HEK293 (cell line): ENCODE data around the gene KRT15.

Experiments used
- CTCF ChIA-PET: fragments of 350-600 bp; formaldehyde crosslinking; extraction: SDS; loops from one replicate; lab custom pipeline; 2021; ENCODE audit warnings: antibody characterized with exemption; lab: Yijun Ruan, JAX
- POLR2A ChIA-PET: fragments of 300-600 bp; formaldehyde crosslinking; extraction: SDS; loops from one replicate; lab custom pipeline; 2020; ENCODE audit warnings: antibody characterized with exemption, inconsistent platforms; lab: Yijun Ruan, JAX
- H3K27ac ChIP-seq: fragments of 200-500 bp; sonication (Bioruptor generic); 2 replicates; pipeline ENCODE4 v1.5.1; 2014; ENCODE audit warnings: low read depth, low read length, control low read depth, inconsistent platforms; ENCODE audit errors: extremely low read depth
- H3K36me3 ChIP-seq, 2 experiments: fragments of 200-500 bp in 1 of 2; sonication (Bioruptor generic) in 1 of 2; 1 replicate in 1 of 2; 2 replicates in 1 of 2; pipeline ENCODE4 v1.5.1; 2014 to 2017; ENCODE audit warnings: inconsistent platforms in 2 of 2, low read length in 2 of 2; ENCODE audit not compliant: control insufficient read depth in 2 of 2, insufficient read depth in 1 of 2
- H3K4me1 ChIP-seq: fragments of 200-500 bp; sonication (Bioruptor generic); 2 replicates; pipeline ENCODE4 v1.5.1; 2014; ENCODE audit warnings: mild to moderate bottlenecking, low read length, inconsistent platforms; ENCODE audit not compliant: control insufficient read depth, insufficient read depth
- H3K4me3 ChIP-seq: 2 replicates; pipeline ENCODE4 v1.5.1; 2011; ENCODE audit warnings: low read depth, mild to moderate bottlenecking, control low read depth, low read length, moderate library complexity
- H3K9me3 ChIP-seq: fragments of 200-500 bp; sonication (Bioruptor generic); 2 replicates; pipeline ENCODE4 v1.5.1; 2014; ENCODE audit warnings: low read depth, low read length, inconsistent platforms; ENCODE audit not compliant: control insufficient read depth, insufficient read depth
- IKZF3 ChIP-seq: fragments of 450-650 bp; IDR thresholded peaks from 2 replicates; pipeline ENCODE4 v1.5.0; 2018; ENCODE audit warnings: missing biosample characterization, mild to moderate bottlenecking, missing genetic modification characterization, moderate library complexity
- KLF1 ChIP-seq: fragments of 450-650 bp; formaldehyde crosslinking; IDR thresholded peaks from 2 replicates; pipeline ENCODE4 v1.5.1; 2016; ENCODE audit warnings: missing biosample characterization, missing genetic modification characterization
- OSR2 ChIP-seq: fragments of 450-650 bp; formaldehyde crosslinking; IDR thresholded peaks from 2 replicates; pipeline ENCODE4 v1.5.1; 2016; ENCODE audit warnings: missing biosample characterization, missing genetic modification characterization
- REPIN1 ChIP-seq: fragments of 450-650 bp; formaldehyde crosslinking; IDR thresholded peaks from 2 replicates; pipeline ENCODE4 v1.5.1; 2017; ENCODE audit warnings: missing biosample characterization, missing genetic modification characterization, low read depth
- SCRT2 ChIP-seq: fragments of 450-650 bp; formaldehyde crosslinking; IDR thresholded peaks from 2 replicates; pipeline ENCODE4 v1.5.1; 2016; ENCODE audit warnings: missing biosample characterization, missing genetic modification characterization
- SP7 ChIP-seq: fragments of 450-650 bp; formaldehyde crosslinking; IDR thresholded peaks from 2 replicates; pipeline ENCODE4 v1.5.1; 2016; ENCODE audit warnings: missing biosample characterization, missing genetic modification characterization
- TCF7L2 ChIP-seq: IDR thresholded peaks from 2 replicates; pipeline ENCODE4 v1.6.1; 2011; ENCODE audit warnings: low read depth, mild to moderate bottlenecking, inconsistent platforms, low read length, moderate library complexity, borderline replicate concordance
- ZBTB1 ChIP-seq: fragments of 450-650 bp; formaldehyde crosslinking; IDR thresholded peaks from 2 replicates; pipeline ENCODE4 v1.5.1; 2016; ENCODE audit warnings: missing biosample characterization, missing genetic modification characterization
- ZBTB21 ChIP-seq: fragments of 450-650 bp; formaldehyde crosslinking; IDR thresholded peaks from 2 replicates; pipeline ENCODE4 v1.5.1; 2017; ENCODE audit warnings: missing biosample characterization, missing genetic modification characterization
- ZNF155 ChIP-seq: fragments of 450-650 bp; formaldehyde crosslinking; IDR thresholded peaks from 2 replicates; pipeline ENCODE4 v1.5.1; 2016; ENCODE audit warnings: missing biosample characterization, missing genetic modification characterization
- ZNF184 ChIP-seq: fragments of 450-650 bp; IDR thresholded peaks from 2 replicates; pipeline ENCODE4 v1.5.1; 2018; ENCODE audit warnings: missing biosample characterization, mild to moderate bottlenecking, missing genetic modification characterization
- ZNF23 ChIP-seq: fragments of 450-650 bp; formaldehyde crosslinking; IDR thresholded peaks from 2 replicates; pipeline ENCODE4 v1.5.1; 2016; ENCODE audit warnings: missing biosample characterization, missing genetic modification characterization, borderline replicate concordance
- ZNF302 ChIP-seq: fragments of 450-650 bp; formaldehyde crosslinking; IDR thresholded peaks from 2 replicates; pipeline ENCODE4 v1.5.1; 2016; ENCODE audit warnings: missing biosample characterization, missing genetic modification characterization, low read depth
- ZNF324 ChIP-seq: fragments of 450-650 bp; formaldehyde crosslinking; IDR thresholded peaks from 2 replicates; pipeline ENCODE4 v1.5.1; 2016; ENCODE audit warnings: missing biosample characterization, missing genetic modification characterization
- ZNF473 ChIP-seq: fragments of 450-650 bp; formaldehyde crosslinking; IDR thresholded peaks from 2 replicates; pipeline ENCODE4 v1.5.1; 2017; ENCODE audit warnings: missing biosample characterization, missing genetic modification characterization
- ZNF558 ChIP-seq: fragments of 450-650 bp; formaldehyde crosslinking; IDR thresholded peaks from 2 replicates; pipeline ENCODE4 v1.5.1; 2016; ENCODE audit warnings: missing biosample characterization, missing genetic modification characterization
- ZNF571 ChIP-seq: fragments of 450-650 bp; formaldehyde crosslinking; IDR thresholded peaks from 2 replicates; pipeline ENCODE4 v1.5.0; 2017; ENCODE audit warnings: missing biosample characterization, missing genetic modification characterization
- ZNF610 ChIP-seq: fragments of 450-650 bp; formaldehyde crosslinking; IDR thresholded peaks from 2 replicates; pipeline ENCODE4 v1.5.1; 2016; ENCODE audit warnings: missing biosample characterization, missing genetic modification characterization, borderline replicate concordance
- ZNF621 ChIP-seq: fragments of 450-650 bp; formaldehyde crosslinking; IDR thresholded peaks from 2 replicates; pipeline ENCODE4 v1.5.1; 2017; ENCODE audit warnings: missing biosample characterization, missing genetic modification characterization
- ZNF660 ChIP-seq: fragments of 450-650 bp; IDR thresholded peaks from 2 replicates; pipeline ENCODE4 v1.5.1; 2018; ENCODE audit warnings: missing biosample characterization, mild to moderate bottlenecking, missing genetic modification characterization
- ZNF792 ChIP-seq: fragments of 450-650 bp; formaldehyde crosslinking; IDR thresholded peaks from 2 replicates; pipeline ENCODE4 v1.5.1; 2016; ENCODE audit warnings: missing biosample characterization, missing genetic modification characterization
- ZSCAN23 ChIP-seq: fragments of 450-650 bp; formaldehyde crosslinking; IDR thresholded peaks from 2 replicates; pipeline ENCODE4 v1.5.1; 2016; ENCODE audit warnings: missing biosample characterization, missing genetic modification characterization
- TF ChIP-seq, protein P1 (sequence below): fragments of 450-650 bp; formaldehyde crosslinking; IDR thresholded peaks from 2 replicates; pipeline ENCODE4 v1.5.1; 2016; ENCODE audit warnings: missing biosample characterization, missing genetic modification characterization
- TF ChIP-seq, protein P2 (sequence below): fragments of 450-650 bp; formaldehyde crosslinking; IDR thresholded peaks from 2 replicates; pipeline ENCODE4 v1.5.1; 2016; ENCODE audit warnings: missing biosample characterization, missing genetic modification characterization
- TF ChIP-seq, protein P3 (sequence below): fragments of 450-650 bp; formaldehyde crosslinking; IDR thresholded peaks from 2 replicates; pipeline ENCODE4 v1.5.1; 2016; ENCODE audit warnings: missing biosample characterization, missing genetic modification characterization
- TF ChIP-seq, protein P4 (sequence below): fragments of 450-650 bp; formaldehyde crosslinking; IDR thresholded peaks from 2 replicates; pipeline ENCODE4 v1.5.1; 2016; ENCODE audit warnings: missing biosample characterization, missing genetic modification characterization
- TF ChIP-seq, protein P5 (sequence below): fragments of 450-650 bp; formaldehyde crosslinking; IDR thresholded peaks from 2 replicates; pipeline ENCODE4 v1.5.1; 2016; ENCODE audit warnings: missing biosample characterization, missing genetic modification characterization

Gene KRT15

DNA sequence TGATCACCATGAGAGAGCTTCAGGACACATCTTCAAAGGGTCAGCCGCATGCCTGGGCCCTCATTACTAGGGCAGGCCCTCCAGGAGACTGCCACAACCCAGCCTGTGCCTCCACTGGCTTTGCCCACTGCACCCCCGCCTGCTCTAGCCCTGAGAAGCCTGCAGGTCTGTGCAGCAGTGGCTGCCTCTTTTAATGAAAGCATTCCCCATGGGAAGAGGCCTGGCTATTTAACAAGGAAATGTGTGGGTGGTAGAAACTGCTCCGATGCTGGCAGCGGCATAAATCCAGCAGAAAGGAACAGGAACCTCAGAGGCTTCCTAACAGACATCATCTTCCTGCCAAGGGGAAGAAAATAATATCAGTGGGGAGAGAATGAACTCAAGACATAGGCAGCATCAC, 51.1 kb downstream of the KRT15 start (continued):
- TF ChIP-seq, protein P1, sequence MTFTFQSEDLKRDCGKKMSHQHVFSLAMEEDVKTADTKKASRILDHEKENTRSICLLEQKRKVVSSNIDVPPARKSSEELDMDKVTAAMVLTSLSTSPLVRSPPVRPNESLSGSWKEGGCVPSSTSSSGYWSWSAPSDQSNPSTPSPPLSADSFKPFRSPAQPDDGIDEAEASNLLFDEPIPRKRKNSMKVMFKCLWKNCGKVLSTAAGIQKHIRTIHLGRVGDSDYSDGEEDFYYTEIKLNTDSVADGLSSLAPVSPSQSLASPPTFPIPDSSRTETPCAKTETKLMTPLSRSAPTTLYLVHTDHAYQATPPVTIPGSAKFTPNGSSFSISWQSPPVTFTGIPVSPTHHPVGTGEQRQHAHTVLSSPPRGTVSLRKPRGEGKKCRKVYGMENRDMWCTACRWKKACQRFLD (tag by site-specific recombination), result no peak
- TF ChIP-seq ZNF324 (tag by site-specific recombination) (no peak), KLF1 (tag by site-specific recombination) (no peak)
- TF ChIP-seq, all 188 proteins: peak for 0

DNA sequence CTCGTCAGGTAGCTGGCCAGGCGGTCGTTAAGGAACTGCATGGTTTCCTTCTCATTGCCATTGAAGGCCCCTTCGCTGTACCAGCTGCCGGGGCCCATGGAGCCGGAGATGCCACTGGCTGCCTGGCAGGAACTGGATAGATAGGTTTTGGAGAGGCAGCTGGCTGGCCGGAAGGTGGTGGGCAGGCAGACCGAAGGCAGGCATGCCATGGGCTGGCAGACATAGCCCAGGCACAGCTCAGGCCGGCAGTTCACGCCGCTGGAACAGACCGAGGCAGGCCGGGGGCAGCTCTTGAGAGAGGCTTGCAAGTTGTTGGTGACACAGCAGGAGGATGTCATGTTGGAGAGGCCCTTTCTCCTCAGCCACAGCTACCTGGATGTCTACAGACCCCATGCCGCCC, 51.7 kb downstream of the KRT15 start, which contains the start of gene KRT32:
Gene KRT32, minus strand, starts transcription at position 399 of the 400 bp plus-strand sequence. Its CDS starts 61 bp downstream, at position 338.
- H3K27ac ChIP-seq, result no peak within 1 kb of the TSS
- TF ChIP-seq ZNF558 (tag by site-specific recombination) (no peak), ZNF155 (tag by site-specific recombination) (no peak), ZBTB1 (tag by site-specific recombination) (no peak), ZNF473 (tag by site-specific recombination) (no peak), OSR2 (tag by site-specific recombination) (no peak), TCF7L2 (no peak), ZNF302 (no peak), ZNF184 (tag by site-specific recombination) (no peak), IKZF3 (tag by site-specific recombination) (no peak), ZNF792 (no peak), REPIN1 (no peak), ZSCAN23 (no peak), ZBTB21 (no peak)
- TF ChIP-seq, protein P2, sequence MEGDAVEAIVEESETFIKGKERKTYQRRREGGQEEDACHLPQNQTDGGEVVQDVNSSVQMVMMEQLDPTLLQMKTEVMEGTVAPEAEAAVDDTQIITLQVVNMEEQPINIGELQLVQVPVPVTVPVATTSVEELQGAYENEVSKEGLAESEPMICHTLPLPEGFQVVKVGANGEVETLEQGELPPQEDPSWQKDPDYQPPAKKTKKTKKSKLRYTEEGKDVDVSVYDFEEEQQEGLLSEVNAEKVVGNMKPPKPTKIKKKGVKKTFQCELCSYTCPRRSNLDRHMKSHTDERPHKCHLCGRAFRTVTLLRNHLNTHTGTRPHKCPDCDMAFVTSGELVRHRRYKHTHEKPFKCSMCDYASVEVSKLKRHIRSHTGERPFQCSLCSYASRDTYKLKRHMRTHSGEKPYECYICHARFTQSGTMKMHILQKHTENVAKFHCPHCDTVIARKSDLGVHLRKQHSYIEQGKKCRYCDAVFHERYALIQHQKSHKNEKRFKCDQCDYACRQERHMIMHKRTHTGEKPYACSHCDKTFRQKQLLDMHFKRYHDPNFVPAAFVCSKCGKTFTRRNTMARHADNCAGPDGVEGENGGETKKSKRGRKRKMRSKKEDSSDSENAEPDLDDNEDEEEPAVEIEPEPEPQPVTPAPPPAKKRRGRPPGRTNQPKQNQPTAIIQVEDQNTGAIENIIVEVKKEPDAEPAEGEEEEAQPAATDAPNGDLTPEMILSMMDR (tag by site-specific recombination), result no peak
- TF ChIP-seq, all 188 proteins: peak for 0
- Histone ChIP-seq H3K4me1 (no peaks in the 10 kb centered on the region), H3K9me3 (no peaks in the 10 kb centered on the region), H3K4me3 (no peak within 1 kb of the TSS), H3K36me3 (no peaks in the 10 kb centered on the region)
- CTCF ChIA-PET, result interaction anchor here (0.9 to 1.0 kb wide), 2 partner anchors 82 to 144 kb away, joined by 4 read pairs; no protein-coding TSS in a partner anchor
- POLR2A ChIA-PET, result no interaction called here

DNA sequence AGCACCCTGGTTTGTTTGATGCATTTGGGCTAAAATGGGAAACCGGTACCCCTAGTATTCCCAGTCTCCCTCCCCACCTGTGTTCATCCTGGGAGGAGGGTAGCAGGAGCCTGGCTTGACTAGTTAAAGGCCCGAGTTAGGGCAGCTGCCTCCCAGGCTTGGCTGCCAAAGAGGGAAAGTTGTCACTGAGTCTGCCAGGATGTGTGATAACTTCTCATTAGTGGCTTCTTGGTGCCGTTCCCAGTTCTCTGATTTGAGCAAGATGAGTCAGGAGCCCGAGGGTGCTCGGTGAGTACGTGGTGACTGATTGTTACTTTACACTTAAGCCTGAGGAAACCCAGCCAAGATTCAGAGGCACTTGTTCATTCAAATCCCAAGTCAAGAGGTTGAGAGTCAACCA, 54.0 kb downstream of the KRT15 start:
- H3K36me3 ChIP-seq, result no peaks in the 10 kb centered on the region
- H3K4me3 ChIP-seq, result no peak overlapping the region
- POLR2A ChIA-PET, result no interaction called here
- CTCF ChIA-PET, result interaction anchor here (0.7 to 1.2 kb wide), 3 partner anchors 47 to 201 kb away, joined by 3 to 4 read pairs (median 4); no protein-coding TSS in a partner anchor
- H3K9me3 ChIP-seq, result no peaks in the 10 kb centered on the region
- H3K27ac ChIP-seq, result no peak overlapping the region
- H3K4me1 ChIP-seq, result no peaks in the 10 kb centered on the region
- no peak for TF ChIP-seq ZNF621 (tag by site-specific recombination)
- TF ChIP-seq, protein P3, sequence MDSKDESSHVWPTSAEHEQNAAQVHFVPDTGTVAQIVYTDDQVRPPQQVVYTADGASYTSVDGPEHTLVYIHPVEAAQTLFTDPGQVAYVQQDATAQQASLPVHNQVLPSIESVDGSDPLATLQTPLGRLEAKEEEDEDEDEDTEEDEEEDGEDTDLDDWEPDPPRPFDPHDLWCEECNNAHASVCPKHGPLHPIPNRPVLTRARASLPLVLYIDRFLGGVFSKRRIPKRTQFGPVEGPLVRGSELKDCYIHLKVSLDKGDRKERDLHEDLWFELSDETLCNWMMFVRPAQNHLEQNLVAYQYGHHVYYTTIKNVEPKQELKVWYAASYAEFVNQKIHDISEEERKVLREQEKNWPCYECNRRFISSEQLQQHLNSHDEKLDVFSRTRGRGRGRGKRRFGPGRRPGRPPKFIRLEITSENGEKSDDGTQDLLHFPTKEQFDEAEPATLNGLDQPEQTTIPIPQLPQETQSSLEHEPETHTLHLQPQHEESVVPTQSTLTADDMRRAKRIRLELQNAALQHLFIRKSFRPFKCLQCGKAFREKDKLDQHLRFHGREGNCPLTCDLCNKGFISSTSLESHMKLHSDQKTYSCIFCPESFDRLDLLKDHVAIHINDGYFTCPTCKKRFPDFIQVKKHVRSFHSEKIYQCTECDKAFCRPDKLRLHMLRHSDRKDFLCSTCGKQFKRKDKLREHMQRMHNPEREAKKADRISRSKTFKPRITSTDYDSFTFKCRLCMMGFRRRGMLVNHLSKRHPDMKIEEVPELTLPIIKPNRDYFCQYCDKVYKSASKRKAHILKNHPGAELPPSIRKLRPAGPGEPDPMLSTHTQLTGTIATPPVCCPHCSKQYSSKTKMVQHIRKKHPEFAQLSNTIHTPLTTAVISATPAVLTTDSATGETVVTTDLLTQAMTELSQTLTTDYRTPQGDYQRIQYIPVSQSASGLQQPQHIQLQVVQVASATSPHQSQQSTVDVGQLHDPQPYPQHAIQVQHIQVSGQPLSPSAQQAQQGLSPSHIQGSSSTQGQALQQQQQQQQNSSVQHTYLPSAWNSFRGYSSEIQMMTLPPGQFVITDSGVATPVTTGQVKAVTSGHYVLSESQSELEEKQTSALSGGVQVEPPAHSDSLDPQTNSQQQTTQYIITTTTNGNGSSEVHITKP (tag by site-specific recombination), result peak; percentile 10; the same call in 1 of the 2 replicates
- TF ChIP-seq, protein P4, sequence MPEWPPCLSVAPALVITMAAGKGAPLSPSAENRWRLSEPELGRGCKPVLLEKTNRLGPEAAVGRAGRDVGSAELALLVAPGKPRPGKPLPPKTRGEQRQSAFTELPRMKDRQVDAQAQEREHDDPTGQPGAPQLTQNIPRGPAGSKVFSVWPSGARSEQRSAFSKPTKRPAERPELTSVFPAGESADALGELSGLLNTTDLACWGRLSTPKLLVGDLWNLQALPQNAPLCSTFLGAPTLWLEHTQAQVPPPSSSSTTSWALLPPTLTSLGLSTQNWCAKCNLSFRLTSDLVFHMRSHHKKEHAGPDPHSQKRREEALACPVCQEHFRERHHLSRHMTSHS (tag by site-specific recombination), result no peak
- peak; percentile 76 for TF ChIP-seq ZNF660 (tag by site-specific recombination)
- TF ChIP-seq ZNF184 (tag by site-specific recombination), result 0 out of 2 replicates have a peak, but pooled peaks have one; percentile 42
- TF ChIP-seq SP7 (tag by site-specific recombination), result no peak
- TF ChIP-seq ZNF571 (tag by site-specific recombination), result no peak
- TF ChIP-seq ZNF610 (tag by site-specific recombination), result no peak
- peak; percentile 17; the same call in 1 of the 2 replicates for TF ChIP-seq SCRT2 (tag by site-specific recombination)
- no peak for TF ChIP-seq ZNF23
- TF ChIP-seq, protein P5, sequence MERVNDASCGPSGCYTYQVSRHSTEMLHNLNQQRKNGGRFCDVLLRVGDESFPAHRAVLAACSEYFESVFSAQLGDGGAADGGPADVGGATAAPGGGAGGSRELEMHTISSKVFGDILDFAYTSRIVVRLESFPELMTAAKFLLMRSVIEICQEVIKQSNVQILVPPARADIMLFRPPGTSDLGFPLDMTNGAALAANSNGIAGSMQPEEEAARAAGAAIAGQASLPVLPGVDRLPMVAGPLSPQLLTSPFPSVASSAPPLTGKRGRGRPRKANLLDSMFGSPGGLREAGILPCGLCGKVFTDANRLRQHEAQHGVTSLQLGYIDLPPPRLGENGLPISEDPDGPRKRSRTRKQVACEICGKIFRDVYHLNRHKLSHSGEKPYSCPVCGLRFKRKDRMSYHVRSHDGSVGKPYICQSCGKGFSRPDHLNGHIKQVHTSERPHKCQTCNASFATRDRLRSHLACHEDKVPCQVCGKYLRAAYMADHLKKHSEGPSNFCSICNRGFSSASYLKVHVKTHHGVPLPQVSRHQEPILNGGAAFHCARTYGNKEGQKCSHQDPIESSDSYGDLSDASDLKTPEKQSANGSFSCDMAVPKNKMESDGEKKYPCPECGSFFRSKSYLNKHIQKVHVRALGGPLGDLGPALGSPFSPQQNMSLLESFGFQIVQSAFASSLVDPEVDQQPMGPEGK (tag by site-specific recombination), result no peak
